ENCODE results near the gene S100Z.

The S100Z gene

GRCh38 chr5:76956033-76956432 is 106.2 kb downstream of the S100Z start:
- no peaks in the 10 kb centered on the region for H3K9me3 ChIP-seq
- no peak overlapping the region for H3K27ac ChIP-seq
- H3K4me1 ChIP-seq, result peaks cover 0 to 12% (median 6%) of the 10 kb centered on the region in 4 donors
- DNase-seq, result no peak
- intact Hi-C loops (cut with DNase I; ENCODE audit: low total_unique reads), result no loop called here
- no peaks in the 10 kb centered on the region for H3K36me3 ChIP-seq
- H3K27me3 ChIP-seq, result peaks cover 0 to 26% of the 10 kb centered on the region in 2 donors
- TF ChIP-seq CTCF (IDR thresholded peaks at IDR 0.05), result no peak
- no peak overlapping the region for H3K4me3 ChIP-seq

GRCh38 chr5:76958991-76959767 is 109.4 kb downstream of the S100Z start:
- H3K27me3 ChIP-seq, result peaks cover 0 to 11% of the 10 kb centered on the region in 2 donors
- intact Hi-C loops (cut with DNase I; ENCODE audit: low total_unique reads), result no loop called here
- no peak for TF ChIP-seq CTCF (IDR thresholded peaks at IDR 0.05)
- peaks cover 0 to 3% (median 0%) of the 10 kb centered on the region in 4 donors for H3K4me1 ChIP-seq
- no peaks in the 10 kb centered on the region for H3K36me3 ChIP-seq
- no peak for DNase-seq
- H3K4me3 ChIP-seq, result no peak overlapping the region
- H3K27ac ChIP-seq, result no peak overlapping the region
- no peaks in the 10 kb centered on the region for H3K9me3 ChIP-seq

- no peaks in the 10 kb centered on the region for H3K4me1 ChIP-seq
- no peak for DNase-seq
- intact Hi-C loops (cut with DNase I; ENCODE audit: low total_unique reads), result no loop called here
- H3K27me3 ChIP-seq, result peaks cover 0 to 4% of the 10 kb centered on the region in 2 donors
- no peaks in the 10 kb centered on the region for H3K36me3 ChIP-seq
- no peak overlapping the region for H3K27ac ChIP-seq
- H3K9me3 ChIP-seq, result no peaks in the 10 kb centered on the region
- no peak for TF ChIP-seq CTCF (IDR thresholded peaks at IDR 0.05)
- H3K4me3 ChIP-seq, result no peak overlapping the region
Measured at GRCh38 chr5:76960004-76960625, 110.3 kb downstream of the S100Z start.

GRCh38 chr5:76964060-76964459 is 114.2 kb downstream of the S100Z start:
- no peak for TF ChIP-seq CTCF (IDR thresholded peaks at IDR 0.05)
- no peaks in the 10 kb centered on the region for H3K4me1 ChIP-seq
- no peaks in the 10 kb centered on the region for H3K27me3 ChIP-seq
- H3K9me3 ChIP-seq, result no peaks in the 10 kb centered on the region
- H3K27ac ChIP-seq, result no peak overlapping the region
- no peaks in the 10 kb centered on the region for H3K36me3 ChIP-seq
- H3K4me3 ChIP-seq, result no peak overlapping the region
- intact Hi-C loops (cut with DNase I; ENCODE audit: low total_unique reads), result no loop called here
- DNase-seq, result no peak

Measured in tibial artery (tissue), 4 donors.